GM08714 (cell line): Measurements from ENCODE around the gene FCER1G.

Experiments
- H3K4me3 ChIP-seq: fragments of 200-500 bp; sonication (Bioruptor generic); 2 replicates; pipeline ENCODE4 v1.5.1; 2014; ENCODE audit warnings: mild to moderate bottlenecking, low read length, inconsistent platforms
- ZNF274 ChIP-seq: IDR thresholded peaks from 2 replicates; pipeline ENCODE4 v1.6.1; 2012; ENCODE audit warnings: mild to moderate bottlenecking, low read depth, low read length

The FCER1G gene

GRCh38 chr1:161196521-161197451, 18.3 kb upstream of the FCER1G start:
- TF ChIP-seq ZNF274 = no peak
- no peak overlapping the region for H3K4me3 ChIP-seq

DNA sequence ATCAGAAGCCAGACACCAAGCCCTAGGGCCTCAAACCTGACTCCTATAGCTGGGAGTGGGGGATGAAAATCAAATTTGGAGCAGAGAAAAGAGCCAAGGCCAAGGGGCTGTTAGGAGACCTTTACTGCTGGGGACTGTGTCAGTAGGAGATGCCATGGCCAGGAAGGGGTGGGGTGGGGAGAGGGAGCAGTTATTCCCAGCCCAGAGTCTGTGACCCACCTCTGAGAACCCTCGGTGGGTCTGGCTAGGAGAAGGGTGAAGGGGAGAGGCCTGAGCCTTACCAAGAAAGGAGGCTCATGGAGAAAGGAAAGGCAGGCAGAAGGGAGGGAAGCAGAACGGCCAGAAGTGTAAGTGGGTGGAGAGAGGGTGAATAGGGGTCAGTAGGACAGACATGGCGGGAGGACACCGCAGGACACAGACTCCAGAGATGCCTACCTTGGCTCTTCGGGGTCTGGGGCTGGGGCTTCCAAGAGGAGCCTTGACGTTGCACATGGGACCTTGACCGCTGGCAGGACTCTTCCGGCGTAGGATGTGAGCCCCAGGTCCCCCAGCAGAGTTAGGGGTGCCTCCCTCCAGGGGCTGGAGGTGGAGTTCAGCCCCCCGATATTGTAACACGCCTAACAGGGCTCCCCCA, 17.4 kb upstream of the FCER1G start:
- TF ChIP-seq ZNF274 = no peak
- H3K4me3 ChIP-seq = no peak overlapping the region

GRCh38 chr1:161198194-161198896, 16.8 kb upstream of the FCER1G start:
- H3K4me3 ChIP-seq = no peak overlapping the region
- TF ChIP-seq ZNF274 = no peak

- no peak within 1 kb of the TSS for H3K4me3 ChIP-seq
- no peak for TF ChIP-seq ZNF274
These were observed 16.1 kb upstream of the FCER1G start, which contains the start of gene ADAMTS4 for GRCh38 chr1:161198897-161199431. ADAMTS4 (minus strand) TSS chr1:161199054; CDS start chr1:161198627, 427 bp downstream.

- no peak for TF ChIP-seq ZNF274
- H3K4me3 ChIP-seq = no peak overlapping the region
These were observed 15.5 kb upstream of the FCER1G start for GRCh38 chr1:161199506-161200139.

- H3K4me3 ChIP-seq = no peak overlapping the region
- no peak for TF ChIP-seq ZNF274
These were observed 14.6 kb upstream of the FCER1G start for GRCh38 chr1:161200421-161200991.

- TF ChIP-seq ZNF274 = no peak
- H3K4me3 ChIP-seq = no peak overlapping the region; the same call in 1 of the 2 replicates
These were observed 13.9 kb upstream of the FCER1G start for GRCh38 chr1:161200992-161201835.

- no peak for TF ChIP-seq ZNF274
- H3K4me3 ChIP-seq = peak within 1 kb of the TSS; percentile 79
These were observed 13.0 kb upstream of the FCER1G start, which contains the start of gene NDUFS2 for GRCh38 chr1:161201836-161202712. NDUFS2 (plus strand) TSS chr1:161202367; CDS start chr1:161202386, 19 bp downstream.

GRCh38 chr1:161206411-161207140, 8.5 kb upstream of the FCER1G start:
- TF ChIP-seq ZNF274 = no peak
- no peak overlapping the region for H3K4me3 ChIP-seq

- no peak overlapping the region for H3K4me3 ChIP-seq
- TF ChIP-seq ZNF274 = no peak
These were observed 7.9 kb upstream of the FCER1G start for GRCh38 chr1:161207173-161207572.
